AG04449 (cell line): ENCODE data around the gene PTPRM.

Experiments
- CTCF ChIA-PET: fragments of 350-600 bp; formaldehyde crosslinking; extraction: SDS; loops from one replicate; lab custom pipeline; 2021; ENCODE audit warnings: antibody characterized with exemption; lab: Yijun Ruan, JAX
- POLR2A ChIA-PET: fragments of 400-600, 350-600 bp; formaldehyde crosslinking; extraction: SDS; loops from one replicate; lab custom pipeline; 2020; ENCODE audit warnings: antibody characterized with exemption, inconsistent platforms; lab: Yijun Ruan, JAX
- DNase-seq: peaks from one replicate; pipeline ENCODE4 v3.0.0-alpha.2; 2010; ENCODE audit warnings: low read depth, low spot score
- H3K4me3 ChIP-seq: 2 replicates; pipeline ENCODE4 v1.5.1; 2011; ENCODE audit warnings: low read depth, mild to moderate bottlenecking, control low read depth, low read length
- CTCF ChIP-seq: IDR thresholded peaks from one replicate; pipeline ENCODE4 v1.5.1; 2011; ENCODE audit warnings: mild to moderate bottlenecking, moderate library complexity, low read length, control low read depth, inconsistent platforms; ENCODE audit not compliant: insufficient read depth; ENCODE audit errors: missing control alignments

Gene PTPRM

DNA sequence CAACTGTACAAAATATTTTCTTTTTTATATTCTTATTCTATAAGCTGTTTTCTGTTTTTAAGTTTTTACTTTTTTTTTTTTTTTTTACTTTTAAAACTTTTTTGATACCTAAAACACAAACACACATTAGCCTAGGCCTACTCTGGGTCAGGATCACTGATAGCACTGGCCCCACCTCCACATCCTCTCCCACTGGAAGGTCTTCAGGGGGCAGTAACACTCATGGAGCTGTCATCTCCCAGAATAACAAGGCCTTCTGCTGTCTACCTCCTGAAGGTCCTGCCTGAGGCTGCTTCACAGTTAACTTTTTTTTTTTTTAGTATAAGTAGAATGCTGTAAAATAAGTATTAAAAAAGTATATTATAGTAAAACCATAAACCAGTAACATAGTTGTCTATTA, 415.1 kb downstream of the PTPRM start:
- no peak for TF ChIP-seq CTCF
- ChIA-PET CTCF (interaction anchor here (1.5 to 1.7 kb wide), 2 partner anchors 192 to 408 kb away, joined by 5 read pairs; no protein-coding TSS in a partner anchor), POLR2A (no interaction called here)
- no peak overlapping the region for H3K4me3 ChIP-seq
- no peak for DNase-seq

GRCh38 chr18:7987284-7987976, 420.3 kb downstream of the PTPRM start:
- POLR2A ChIA-PET: no interaction called here
- DNase-seq: peak; percentile 46
- no peak overlapping the region for H3K4me3 ChIP-seq
- TF ChIP-seq CTCF: no peak
- CTCF ChIA-PET: interaction anchor here (1.0 to 1.4 kb wide), 2 partner anchors 10 to 402 kb away, joined by 4 to 5 read pairs; no protein-coding TSS in a partner anchor

- ChIA-PET POLR2A (no interaction called here), CTCF (interaction anchor here (1.2 to 1.5 kb wide), 2 partner anchors 11 to 200 kb away, joined by 3 read pairs; no protein-coding TSS in a partner anchor)
- DNase-seq: no peak
- TF ChIP-seq CTCF: no peak
- H3K4me3 ChIP-seq: no peak overlapping the region
Measured at GRCh38 chr18:7990670-7991069, 423.6 kb downstream of the PTPRM start.

DNA sequence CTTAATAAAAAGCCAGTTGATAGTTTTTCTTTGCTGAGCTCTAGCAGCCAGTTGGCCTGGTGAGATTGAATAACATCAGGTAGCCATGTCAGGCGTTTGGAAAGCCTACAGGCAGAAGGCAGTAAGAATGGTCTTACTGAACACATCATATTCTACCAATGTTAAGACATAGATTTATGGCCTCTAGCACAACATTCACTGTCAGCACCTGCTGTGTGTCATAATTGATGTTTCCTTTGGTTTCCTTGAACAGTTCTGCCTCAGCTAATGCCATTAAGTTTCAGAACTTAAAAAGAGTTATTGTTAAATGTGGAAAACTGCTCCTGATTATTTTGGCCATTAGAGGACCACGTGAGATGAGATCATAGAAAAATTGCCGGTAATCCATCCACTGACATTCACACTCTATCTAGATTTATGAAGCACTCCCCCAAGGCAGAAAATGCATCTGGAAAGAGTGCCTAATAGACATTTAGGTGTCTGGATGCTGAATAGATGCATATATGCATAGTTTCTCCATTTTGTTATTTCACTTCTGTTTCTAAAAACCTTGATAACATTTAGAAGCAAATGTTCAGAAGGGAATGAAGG, 434.7 kb downstream of the PTPRM start:
- DNase-seq: no peak
- POLR2A ChIA-PET: no interaction called here

DNA sequence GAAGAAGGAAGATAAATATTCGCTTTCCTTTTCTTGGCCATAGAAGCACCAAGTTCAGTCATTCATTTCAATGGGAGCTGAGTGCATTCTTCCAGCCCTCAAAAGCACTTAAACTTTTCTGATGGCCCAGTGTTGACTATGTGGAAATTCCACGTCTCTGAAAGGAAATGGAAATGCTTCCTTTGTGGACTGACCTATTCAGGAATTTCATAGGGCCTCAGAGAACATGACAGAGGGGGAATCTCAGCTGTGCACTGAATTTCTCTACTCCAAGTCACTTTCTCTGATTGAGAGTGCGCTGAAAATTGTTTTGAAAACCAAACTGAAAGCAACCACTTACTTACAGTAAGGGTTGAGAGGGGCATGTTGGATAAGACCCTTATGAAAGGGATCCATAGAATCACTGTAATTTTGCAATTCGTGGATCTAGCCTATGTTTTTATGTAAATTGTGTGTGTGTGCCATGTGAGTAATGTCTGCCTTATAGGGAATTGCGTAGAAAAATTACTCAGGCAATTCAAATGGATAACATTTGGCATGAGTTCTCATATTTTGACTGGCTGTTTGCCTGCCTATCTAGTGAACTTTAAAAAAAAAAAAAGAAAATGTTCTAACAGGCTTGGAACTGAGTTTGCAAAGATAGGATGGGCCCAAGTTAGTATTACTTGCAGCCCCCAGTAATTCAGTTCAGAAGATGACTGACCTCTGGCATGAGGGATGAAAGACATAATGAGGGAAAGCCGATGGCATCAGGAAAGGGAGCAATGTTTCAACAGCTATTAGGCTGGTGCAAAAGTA, 437.0 kb downstream of the PTPRM start:
- DNase-seq: no peak
- TF ChIP-seq CTCF: no peak
- H3K4me3 ChIP-seq: no peak overlapping the region
- ChIA-PET POLR2A (interaction anchor here (0.6 kb wide), 1 partner anchor 192 kb away, joined by 4 read pairs; no protein-coding TSS in a partner anchor), CTCF (interaction anchor here (1.0 to 1.2 kb wide), 2 partner anchors 49 to 214 kb away, joined by 3 to 4 read pairs; no protein-coding TSS in a partner anchor)

More for the DNA sequence above, 434.7 kb downstream of the PTPRM start:
- TF ChIP-seq CTCF: no peak
- no peak overlapping the region for H3K4me3 ChIP-seq
- CTCF ChIA-PET: no interaction called here

GRCh38 chr18:8004792-8005191, 437.7 kb downstream of the PTPRM start:
- no peak for TF ChIP-seq CTCF
- POLR2A ChIA-PET: no interaction called here
- no peak for DNase-seq
- CTCF ChIA-PET: interaction anchor here (1.0 to 1.2 kb wide), 2 partner anchors 48 to 215 kb away, joined by 3 to 4 read pairs; no protein-coding TSS in a partner anchor
- no peak overlapping the region for H3K4me3 ChIP-seq
